HepG2 (cell line): ENCODE measurements around the gene LRRC4C.

Experiments used
- NCOA2 ChIP-seq: sonication (generic); formaldehyde crosslinking; IDR thresholded peaks from 2 replicates; pipeline ENCODE4 v1.8.0; 2022; ENCODE audit warnings: inconsistent platforms
- PBX3 ChIP-seq: sonication (generic); formaldehyde crosslinking; IDR thresholded peaks from 2 replicates; pipeline ENCODE4 v1.8.1; 2023; ENCODE audit warnings: missing genetic modification reagents, inconsistent platforms, borderline replicate concordance
- PRDM4 ChIP-seq: sonication (generic); formaldehyde crosslinking; IDR thresholded peaks from 2 replicates; pipeline ENCODE4 v1.9.0; 2021; ENCODE audit warnings: missing genetic modification reagents, borderline replicate concordance
- SIN3A ChIP-seq: IDR thresholded peaks from 2 replicates; pipeline ENCODE4 v1.6.1; 2011; ENCODE audit warnings: low read depth, mild to moderate bottlenecking, control low read depth, low read length, borderline replicate concordance
- YY1 ChIP-seq: IDR thresholded peaks from 2 replicates; pipeline ENCODE4 v1.6.1; 2011; ENCODE audit warnings: low read length, low read depth, moderate library complexity, mild to moderate bottlenecking; ENCODE audit not compliant: insufficient read depth, insufficient replicate concordance
- ZNF121 ChIP-seq: sonication (generic); formaldehyde crosslinking; IDR thresholded peaks from 2 replicates; pipeline ENCODE4 v1.5.0; 2020; ENCODE audit warnings: mild to moderate bottlenecking, missing genetic modification reagents
- ZNF160 ChIP-seq: sonication (generic); formaldehyde crosslinking; IDR thresholded peaks from 2 replicates; pipeline ENCODE4 v1.8.0; 2022; ENCODE audit warnings: mild to moderate bottlenecking, inconsistent platforms, missing genetic modification reagents
- ZNF335 ChIP-seq: sonication (generic); formaldehyde crosslinking; IDR thresholded peaks from 2 replicates; pipeline ENCODE4 v1.4.0; 2020; ENCODE audit warnings: missing genetic modification reagents
- ZNF652 ChIP-seq: IDR thresholded peaks from 2 replicates; pipeline ENCODE4 v1.6.1; 2016; ENCODE audit warnings: low read depth, borderline replicate concordance

- TF ChIP-seq ZNF335 (CRISPR knock-in tag) (no peak), ZNF160 (CRISPR knock-in tag) (no peak), PRDM4 (CRISPR knock-in tag) (no peak), PBX3 (CRISPR knock-in tag) (no peak), ZNF121 (CRISPR knock-in tag) (no peak), NCOA2 (CRISPR knock-in tag) (no peak), ZNF652 (CRISPR knock-in tag) (no peak), SIN3A (no peak), YY1 (no peak)
These were observed 69.8 kb downstream of the LRRC4C start for GRCh38 chr11:41389623-41390130.
